B cell (primary cell): ENCODE data around the gene SLC38A6.

ENCODE experiments used
- CTCF ChIP-seq: fragments of 200-600 bp; IDR thresholded peaks from one replicate; pipeline ENCODE4 v1.8.0; 2022; ENCODE audit warnings: antibody characterized with exemption, mild to moderate bottlenecking
- EZH2 ChIP-seq: IDR thresholded peaks from 2 replicates; pipeline ENCODE4 v1.6.1; 2012; ENCODE audit warnings: borderline replicate concordance, low read depth, mild to moderate bottlenecking, moderate library complexity, low read length; ENCODE audit not compliant: insufficient read depth, poor library complexity, severe bottlenecking

GRCh38 chr14:61091657-61092273, 110.7 kb downstream of the SLC38A6 start:
- TF ChIP-seq EZH2: no peak
- TF ChIP-seq CTCF: no peak
